AG04449 (cell line): Measurements from ENCODE around the gene PHF24.
"Not testable (repeated sequence)": the region's sequence is repeated elsewhere in the genome, so short reads cannot be mapped to it uniquely, and the experiment has no call there.

Source experiments
- CTCF ChIA-PET: fragments of 350-600 bp; formaldehyde crosslinking; extraction: SDS; loops from one replicate; lab custom pipeline; 2021; ENCODE audit warnings: antibody characterized with exemption; lab: Yijun Ruan, JAX
- POLR2A ChIA-PET: fragments of 400-600, 350-600 bp; formaldehyde crosslinking; extraction: SDS; loops from one replicate; lab custom pipeline; 2020; ENCODE audit warnings: antibody characterized with exemption, inconsistent platforms; lab: Yijun Ruan, JAX
- DNase-seq: peaks from one replicate; pipeline ENCODE4 v3.0.0-alpha.2; 2010; ENCODE audit warnings: low read depth, low spot score
- H3K4me3 ChIP-seq: 2 replicates; pipeline ENCODE4 v1.5.1; 2011; ENCODE audit warnings: low read depth, mild to moderate bottlenecking, control low read depth, low read length
- CTCF ChIP-seq: IDR thresholded peaks from one replicate; pipeline ENCODE4 v1.5.1; 2011; ENCODE audit warnings: mild to moderate bottlenecking, moderate library complexity, low read length, control low read depth, inconsistent platforms; ENCODE audit not compliant: insufficient read depth; ENCODE audit errors: missing control alignments

The PHF24 gene

GRCh38 chr9:35001803-35002502, 43.9 kb downstream of the PHF24 start:
- DNase-seq: no peak
- POLR2A ChIA-PET: interaction anchor here (1.8 kb wide), 1 partner anchor 24 kb away, joined by 5 read pairs; no protein-coding TSS in a partner anchor
- TF ChIP-seq CTCF: no peak
- CTCF ChIA-PET: interaction anchor here (0.9 to 2.5 kb wide), 5 partner anchors 8 to 103 kb away, joined by 3 to 11 read pairs (median 4); no protein-coding TSS in a partner anchor
- no peak overlapping the region for H3K4me3 ChIP-seq

GRCh38 chr9:35002623-35003022, 44.5 kb downstream of the PHF24 start:
- H3K4me3 ChIP-seq: no peak overlapping the region
- no peak for TF ChIP-seq CTCF
- ChIA-PET POLR2A (no interaction called here), CTCF (interaction anchor here (0.9 to 2.5 kb wide), 3 partner anchors 9 to 103 kb away, joined by 3 to 11 read pairs (median 4); no protein-coding TSS in a partner anchor)
- DNase-seq: no peak

GRCh38 chr9:35004299-35004698, 46.2 kb downstream of the PHF24 start:
- H3K4me3 ChIP-seq, CTCF ChIA-PET, POLR2A ChIA-PET, DNase-seq: not testable (repeated sequence)

- no peak for DNase-seq
- CTCF ChIA-PET: interaction anchor here (1.1 to 1.4 kb wide), 4 partner anchors 15 to 41 kb away, joined by 3 to 5 read pairs (median 4); no protein-coding TSS in a partner anchor
- H3K4me3 ChIP-seq: no peak overlapping the region
- POLR2A ChIA-PET: no interaction called here
- no peak for TF ChIP-seq CTCF
Measured at GRCh38 chr9:35010351-35010958, 52.4 kb downstream of the PHF24 start.

GRCh38 chr9:35014517-35014916, 56.4 kb downstream of the PHF24 start:
- no peak for TF ChIP-seq CTCF
- DNase-seq: no peak
- ChIA-PET CTCF (interaction anchor here (0.6 kb wide), 1 partner anchor 18 kb away, joined by 3 read pairs; no protein-coding TSS in a partner anchor), POLR2A (no interaction called here)
- no peak overlapping the region for H3K4me3 ChIP-seq

GRCh38 chr9:35023443-35023842, 65.4 kb downstream of the PHF24 start:
- DNase-seq, H3K4me3 ChIP-seq, POLR2A ChIA-PET, CTCF ChIA-PET: not testable (repeated sequence)

- CTCF ChIA-PET: interaction anchor here (0.6 to 1.5 kb wide), 5 partner anchors 9 to 127 kb away, joined by 3 to 4 read pairs (median 3); no protein-coding TSS in a partner anchor
- no peak for TF ChIP-seq CTCF
- POLR2A ChIA-PET: interaction anchor here (1.4 kb wide), 1 partner anchor 25 kb away, joined by 5 read pairs; no protein-coding TSS in a partner anchor
- no peak overlapping the region for H3K4me3 ChIP-seq
- DNase-seq: no peak
Measured at GRCh38 chr9:35026671-35027070, 68.6 kb downstream of the PHF24 start.
